GM23338 (cell line): Measurements from ENCODE around the gene FRAS1. TPM values are rescaled to one million over a fixed set of nuclear protein-coding genes. Genes with fewer than 3 reads are reported as not detected.

Experiments
- CTCF ChIP-seq, 2 experiments: fragments of 200-600 bp in 1 of 2; sonication (generic) in 1 of 2; conservative IDR thresholded peaks; 2 replicates each; pipeline versions ENCODE4 v1.5.1 to v1.6.1; 2016 to 2017; ENCODE audit warnings: antibody characterized with exemption in 2 of 2, low read depth in 2 of 2, mild to moderate bottlenecking in 2 of 2, moderate library complexity in 1 of 2
- EZH2phosphoT487 ChIP-seq: fragments of 200-600 bp; sonication (generic); IDR thresholded peaks from one replicate; pipeline ENCODE4 v1.8.1; 2018; ENCODE audit warnings: antibody characterized with exemption; ENCODE audit not compliant: unreplicated experiment
- POLR2AphosphoS5 ChIP-seq: IDR thresholded peaks from 2 replicates; pipeline ENCODE4 v1.6.1; 2016; ENCODE audit warnings: antibody characterized with exemption, low read depth
- STAT1 ChIP-seq: IDR thresholded peaks from one replicate; pipeline ENCODE4 v1.6.1; 2016; ENCODE audit warnings: antibody characterized with exemption; ENCODE audit not compliant: unreplicated experiment
- ZNF462 ChIP-seq: fragments of 250-450 bp; sonication (Bioruptor Pico); IDR thresholded peaks from 2 replicates; pipeline ENCODE4 v1.5.0; 2020; ENCODE audit warnings: mild to moderate bottlenecking, moderate library complexity
- polyA plus RNA-seq: library from polyadenylated mRNA; unstranded; fragments of >200 nt; fragmentation: Nextera tagmentation; extraction: Ambion mirVana; gene quantifications from 2 replicates; pipeline ENCODE4 v1.2.1, GENCODE V29; 2016
- total RNA-seq: library from RNA; depleted of rRNA; stranded (reverse); fragments of >200 nt; shearing (Covaris generic); gene quantifications from 2 replicates; pipeline ENCODE4 v1.2.3, GENCODE V29; 2014
- TF ChIP-seq, protein P1 (sequence below): IDR thresholded peaks from one replicate; pipeline ENCODE4 v1.6.1; 2018; ENCODE audit warnings: antibody characterized with exemption; ENCODE audit not compliant: unreplicated experiment

FRAS1 gene
- total and polyA plus RNA-seq, 2 experiments from 2014 or later = 12.4 to 108 TPM

DNA sequence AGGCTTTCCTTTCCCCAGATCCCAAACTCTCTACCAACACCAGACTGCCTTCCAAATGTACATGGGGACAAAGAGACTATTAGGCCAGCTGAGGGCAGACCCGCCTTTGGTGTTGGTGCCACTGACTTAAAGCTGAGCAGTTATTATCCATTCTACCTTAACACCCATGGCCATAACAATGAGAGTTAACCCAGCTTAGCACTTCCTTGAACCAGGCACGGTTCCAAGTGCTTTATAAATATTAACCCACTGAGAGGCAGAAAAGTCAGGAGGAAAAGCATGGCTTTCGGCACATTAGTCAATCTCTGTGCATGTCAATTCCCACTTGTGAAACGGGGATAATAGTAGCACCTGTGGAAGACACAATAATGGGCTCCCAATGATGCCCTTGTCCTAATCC is 251.4 kb downstream of the FRAS1 start (continued):
- TF ChIP-seq ZNF462 = no peak
- no peak for TF ChIP-seq EZH2phosphoT487
- no peak for TF ChIP-seq STAT1
- no peak for TF ChIP-seq CTCF (conservative IDR thresholded peaks at IDR 0.05; ENCODE audit: low read depth in 2 of 2)
- TF ChIP-seq, protein P1, sequence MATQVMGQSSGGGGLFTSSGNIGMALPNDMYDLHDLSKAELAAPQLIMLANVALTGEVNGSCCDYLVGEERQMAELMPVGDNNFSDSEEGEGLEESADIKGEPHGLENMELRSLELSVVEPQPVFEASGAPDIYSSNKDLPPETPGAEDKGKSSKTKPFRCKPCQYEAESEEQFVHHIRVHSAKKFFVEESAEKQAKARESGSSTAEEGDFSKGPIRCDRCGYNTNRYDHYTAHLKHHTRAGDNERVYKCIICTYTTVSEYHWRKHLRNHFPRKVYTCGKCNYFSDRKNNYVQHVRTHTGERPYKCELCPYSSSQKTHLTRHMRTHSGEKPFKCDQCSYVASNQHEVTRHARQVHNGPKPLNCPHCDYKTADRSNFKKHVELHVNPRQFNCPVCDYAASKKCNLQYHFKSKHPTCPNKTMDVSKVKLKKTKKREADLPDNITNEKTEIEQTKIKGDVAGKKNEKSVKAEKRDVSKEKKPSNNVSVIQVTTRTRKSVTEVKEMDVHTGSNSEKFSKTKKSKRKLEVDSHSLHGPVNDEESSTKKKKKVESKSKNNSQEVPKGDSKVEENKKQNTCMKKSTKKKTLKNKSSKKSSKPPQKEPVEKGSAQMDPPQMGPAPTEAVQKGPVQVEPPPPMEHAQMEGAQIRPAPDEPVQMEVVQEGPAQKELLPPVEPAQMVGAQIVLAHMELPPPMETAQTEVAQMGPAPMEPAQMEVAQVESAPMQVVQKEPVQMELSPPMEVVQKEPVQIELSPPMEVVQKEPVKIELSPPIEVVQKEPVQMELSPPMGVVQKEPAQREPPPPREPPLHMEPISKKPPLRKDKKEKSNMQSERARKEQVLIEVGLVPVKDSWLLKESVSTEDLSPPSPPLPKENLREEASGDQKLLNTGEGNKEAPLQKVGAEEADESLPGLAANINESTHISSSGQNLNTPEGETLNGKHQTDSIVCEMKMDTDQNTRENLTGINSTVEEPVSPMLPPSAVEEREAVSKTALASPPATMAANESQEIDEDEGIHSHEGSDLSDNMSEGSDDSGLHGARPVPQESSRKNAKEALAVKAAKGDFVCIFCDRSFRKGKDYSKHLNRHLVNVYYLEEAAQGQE = no peak
- no peak for TF ChIP-seq POLR2AphosphoS5
